Measurements from ENCODE around the gene PPFIA2. TPM values are rescaled to one million over a fixed set of nuclear protein-coding genes. Genes with fewer than 3 reads are reported as not detected.

The PPFIA2 gene
- polyA plus RNA-seq, 3 donors: not detected

GRCh38 chr12:81705586-81705985, 53.6 kb downstream of the PPFIA2 start:
- no peak overlapping the region for H3K4me3 Mint-ChIP-seq
- WGBS (ENCODE audit: insufficient coverage): no CpG with 5 or more reads among the region's 1 CpG
- no peaks in the 10 kb centered on the region for H3K9me3 ChIP-seq (replicated peaks in 1 of 2; ENCODE audit: control insufficient read depth in 1 of 2, insufficient read depth in 1 of 2, low read length in 2 of 2)
- peaks cover 0 to 2% (median 0%) of the 10 kb centered on the region in 3 donors for H3K27me3 Mint-ChIP-seq (ENCODE audit: low read depth in 3 of 3)
- no peaks in the 10 kb centered on the region for H3K36me3 ChIP-seq (replicated peaks in 1 of 2; ENCODE audit: control insufficient read depth in 1 of 2, insufficient read depth in 2 of 2, low read length in 2 of 2)
- H2AFZ ChIP-seq (ENCODE audit: insufficient read depth, low read depth, low read length, poor library complexity, severe bottlenecking): no peak overlapping the region
- H3K79me2 ChIP-seq (ENCODE audit: insufficient read depth, low read length): no peaks in the 10 kb centered on the region
- intact Hi-C loops (cut with micrococcal nuclease): no loop called here
- H3K27me3 ChIP-seq (ENCODE audit: control insufficient read depth in 2 of 2, insufficient read depth in 2 of 2, low read length in 2 of 2): no peaks in the 10 kb centered on the region
- no peak overlapping the region for H3K9ac ChIP-seq (ENCODE audit: insufficient read depth, low read length, poor library complexity, severe bottlenecking)
- no peak overlapping the region for H3K4me3 ChIP-seq (replicated peaks in 1 of 3; ENCODE audit: low read depth in 2 of 3, low read length in 3 of 3)
- H3K4me1 Mint-ChIP-seq: no peaks in the 10 kb centered on the region
- no peak overlapping the region for H3K27ac Mint-ChIP-seq
- no peaks in the 10 kb centered on the region for H3K36me3 Mint-ChIP-seq
- no peaks in the 10 kb centered on the region for H3K4me1 ChIP-seq (ENCODE audit: control insufficient read depth in 1 of 2, insufficient read depth in 2 of 2, low read length in 2 of 2)
- H3K9me3 Mint-ChIP-seq: peaks cover 0 to 6% (median 0%) of the 10 kb centered on the region in 7 donors
- TF ChIP-seq CTCF (IDR thresholded peaks at IDR 0.05): no peak
- no peak for DNase-seq
- no peak overlapping the region for H3K27ac ChIP-seq (ENCODE audit: low read depth in 1 of 2, low read length in 2 of 2)
- H3K4me2 ChIP-seq (replicated peaks; ENCODE audit: extremely low read depth, low read length, poor library complexity, severe bottlenecking): no peak overlapping the region
- no peaks in the 10 kb centered on the region for H4K20me1 ChIP-seq (ENCODE audit: insufficient read depth, low read length)

GRCh38 chr12:81699551-81699950, 59.6 kb downstream of the PPFIA2 start:
- Mint-ChIP-seq H3K36me3 (no peaks in the 10 kb centered on the region), H3K27ac (no peak overlapping the region), H3K4me1 (no peaks in the 10 kb centered on the region), H3K27me3 (ENCODE audit: low read depth in 3 of 3) (peaks cover 0 to 2% (median 0%) of the 10 kb centered on the region in 3 donors), H3K4me3 (no peak overlapping the region), H3K9me3 (peaks cover 0 to 6% (median 0%) of the 10 kb centered on the region in 7 donors)
- no peak for DNase-seq
- no peaks in the 10 kb centered on the region for H3K4me1 ChIP-seq (ENCODE audit: control insufficient read depth in 1 of 2, insufficient read depth in 2 of 2, low read length in 2 of 2)
- H4K20me1 ChIP-seq (ENCODE audit: insufficient read depth, low read length): no peaks in the 10 kb centered on the region
- no peaks in the 10 kb centered on the region for H3K9me3 ChIP-seq (replicated peaks in 1 of 2; ENCODE audit: control insufficient read depth in 1 of 2, insufficient read depth in 1 of 2, low read length in 2 of 2)
- H3K27me3 ChIP-seq (ENCODE audit: control insufficient read depth in 2 of 2, insufficient read depth in 2 of 2, low read length in 2 of 2): no peaks in the 10 kb centered on the region
- H3K36me3 ChIP-seq (replicated peaks in 1 of 2; ENCODE audit: control insufficient read depth in 1 of 2, insufficient read depth in 2 of 2, low read length in 2 of 2): no peaks in the 10 kb centered on the region
- no peak overlapping the region for H3K9ac ChIP-seq (ENCODE audit: insufficient read depth, low read length, poor library complexity, severe bottlenecking)
- no peak overlapping the region for H3K4me2 ChIP-seq (replicated peaks; ENCODE audit: extremely low read depth, low read length, poor library complexity, severe bottlenecking)
- intact Hi-C loops (cut with micrococcal nuclease): no loop called here
- no peak overlapping the region for H3K4me3 ChIP-seq (replicated peaks in 1 of 3; ENCODE audit: low read depth in 2 of 3, low read length in 3 of 3)
- no peak for TF ChIP-seq CTCF (IDR thresholded peaks at IDR 0.05)
- no peak overlapping the region for H3K27ac ChIP-seq (ENCODE audit: low read depth in 1 of 2, low read length in 2 of 2)
- no peak overlapping the region for H2AFZ ChIP-seq (ENCODE audit: insufficient read depth, low read depth, low read length, poor library complexity, severe bottlenecking)
- no peaks in the 10 kb centered on the region for H3K79me2 ChIP-seq (ENCODE audit: insufficient read depth, low read length)

Data from CD14-positive monocyte (primary cell).